ENCODE results near the gene TSHZ3.

TSHZ3 gene

DNA sequence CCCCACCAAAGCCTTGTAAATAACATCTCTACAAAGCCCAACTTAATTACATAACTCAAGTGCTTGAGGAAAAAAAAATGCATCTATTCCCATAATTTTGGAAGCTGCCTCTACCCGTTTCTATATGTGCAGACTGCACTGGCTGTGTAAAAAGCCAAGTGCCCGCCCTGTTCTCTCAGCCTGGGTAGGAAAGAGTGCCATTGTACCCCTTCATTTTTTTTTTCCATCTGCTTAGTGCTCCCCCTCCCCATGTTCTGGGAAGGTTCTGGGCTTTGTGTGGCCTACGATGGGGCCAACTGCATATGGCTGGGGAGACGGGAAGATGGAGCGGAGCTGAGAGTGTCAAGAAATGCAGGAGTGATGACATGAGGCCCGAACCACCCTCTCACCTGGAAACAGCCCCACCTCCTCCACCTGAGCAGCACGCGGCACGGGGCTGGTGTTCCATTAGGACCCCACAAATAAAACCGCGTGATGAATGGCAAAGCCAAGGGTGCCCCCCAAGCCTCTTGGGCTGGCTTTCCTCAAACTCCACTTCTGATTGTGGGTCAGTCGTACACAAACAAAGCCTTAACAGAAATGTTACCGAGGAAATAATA, 42.1 kb downstream of the TSHZ3 start:
- H3K27ac ChIP-seq = no peak overlapping the region
- TF ChIP-seq ZFX (IDR thresholded peaks at IDR 0.05; ENCODE audit: borderline replicate concordance) (no peak), CTCF (IDR thresholded peaks at IDR 0.05) (no peak)

DNA sequence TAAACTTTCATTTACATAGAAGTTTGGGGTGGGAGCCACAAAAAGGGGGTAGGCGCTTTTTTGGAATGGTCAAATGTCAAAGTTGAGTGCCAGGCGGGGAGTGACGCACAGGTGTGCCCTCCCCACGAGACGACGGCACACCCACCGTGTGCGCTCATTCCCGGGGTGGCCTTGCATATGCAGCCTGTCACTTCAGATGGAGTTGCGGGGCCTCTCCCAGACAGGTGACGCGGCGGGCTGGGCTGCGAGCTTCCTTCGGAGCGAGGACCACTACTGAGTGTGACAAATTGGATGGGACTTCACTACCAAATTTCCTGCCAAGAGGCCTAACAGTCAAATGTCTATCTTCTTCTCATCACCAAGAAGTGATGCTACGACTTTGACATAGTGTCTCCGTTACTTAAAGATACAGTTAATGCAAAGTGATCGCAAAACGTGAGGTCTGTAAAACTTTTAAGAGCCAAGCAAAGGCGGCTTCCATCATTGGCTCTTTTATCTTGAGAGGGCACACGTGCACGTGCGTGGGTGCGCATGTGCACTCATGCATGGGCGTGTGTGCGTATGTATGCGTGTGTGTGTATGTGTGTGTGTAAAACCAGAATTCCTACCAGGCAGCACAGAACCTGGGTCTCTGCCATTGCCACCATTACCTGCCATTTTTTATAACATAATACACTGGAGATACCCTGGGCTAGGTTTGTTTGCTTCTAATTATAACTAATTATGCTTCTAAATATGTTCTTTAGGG, 43.1 kb downstream of the TSHZ3 start:
- TF ChIP-seq CTCF (IDR thresholded peaks at IDR 0.05) (no peak), ZFX (IDR thresholded peaks at IDR 0.05; ENCODE audit: borderline replicate concordance) (no peak)
- H3K27ac ChIP-seq = no peak overlapping the region

DNA sequence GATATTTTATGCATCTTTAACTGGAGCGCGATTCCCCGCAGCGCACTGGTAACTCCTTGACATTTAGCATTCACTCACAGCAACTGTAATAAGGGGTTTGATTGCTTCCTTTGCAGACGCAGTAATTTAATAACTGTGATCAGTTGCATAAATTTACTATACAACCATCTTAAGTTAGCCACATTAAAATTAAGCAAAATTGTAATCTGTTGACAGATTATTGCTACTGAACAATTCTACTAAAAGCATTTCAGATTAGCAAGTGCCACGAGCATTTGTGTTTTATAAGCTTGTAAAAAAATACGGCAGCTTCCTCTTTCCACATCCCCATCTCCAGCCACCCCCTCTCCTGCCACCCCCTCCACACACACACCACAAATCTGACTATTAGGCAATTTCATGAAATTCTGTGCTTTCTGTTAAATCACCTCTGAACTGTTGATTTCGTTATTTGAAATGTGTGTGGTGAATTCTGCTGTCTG, 44.4 kb downstream of the TSHZ3 start:
- H3K27ac ChIP-seq = no peak overlapping the region

GRCh38 chr19:31303262-31303815, 45.9 kb downstream of the TSHZ3 start:
- no peak overlapping the region for H3K27ac ChIP-seq
- no peak for TF ChIP-seq CTCF (IDR thresholded peaks at IDR 0.05)
- TF ChIP-seq ZFX (IDR thresholded peaks at IDR 0.05; ENCODE audit: borderline replicate concordance) = no peak

More for the DNA sequence above, 44.4 kb downstream of the TSHZ3 start:
- TF ChIP-seq ZFX (IDR thresholded peaks at IDR 0.05; ENCODE audit: borderline replicate concordance) (no peak), CTCF (IDR thresholded peaks at IDR 0.05) (no peak)

DNA sequence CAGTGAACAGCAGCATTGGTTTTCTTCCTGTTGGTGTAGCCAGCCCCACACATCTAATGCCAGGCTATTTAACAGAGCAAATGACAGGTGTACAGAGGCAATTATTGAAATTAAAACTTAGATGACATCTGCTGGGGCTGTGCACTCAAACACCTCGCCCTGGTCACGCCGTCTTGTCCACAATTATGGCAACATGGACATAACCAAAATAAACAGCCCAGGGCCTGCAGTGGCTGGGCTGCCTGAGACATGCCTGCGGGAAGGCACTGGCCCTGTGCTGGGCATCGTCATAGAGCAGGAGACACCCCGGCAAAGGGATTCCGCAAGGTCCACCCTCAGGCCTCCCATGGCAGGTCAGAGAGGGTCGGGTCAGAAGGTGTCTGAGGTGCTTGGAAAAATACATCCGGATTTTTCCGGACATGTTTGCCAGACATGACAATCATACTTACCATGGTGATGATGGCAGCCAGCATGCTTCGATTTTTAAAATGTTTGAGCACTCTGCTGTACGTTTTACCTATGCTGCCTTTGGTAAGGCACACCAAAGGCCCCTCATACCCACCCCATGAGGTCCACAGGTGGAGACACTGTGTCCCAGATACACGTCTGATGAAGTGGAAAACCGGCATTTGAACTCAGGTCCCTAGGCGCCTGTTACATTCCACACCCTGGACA, 47.8 kb downstream of the TSHZ3 start:
- H3K27ac ChIP-seq = no peak overlapping the region
- no peak for TF ChIP-seq CTCF (IDR thresholded peaks at IDR 0.05)
- no peak for TF ChIP-seq ZFX (IDR thresholded peaks at IDR 0.05; ENCODE audit: borderline replicate concordance)

- TF ChIP-seq CTCF (IDR thresholded peaks at IDR 0.05) (no peak), ZFX (IDR thresholded peaks at IDR 0.05; ENCODE audit: borderline replicate concordance) (no peak)
- no peak overlapping the region for H3K27ac ChIP-seq
Observed at GRCh38 chr19:31300422-31300821, 48.8 kb downstream of the TSHZ3 start.

Measured in 22Rv1 (cell line).